ENCODE results near the gene TCF4.
"Not testable (repeated sequence)": the region's sequence is repeated elsewhere in the genome, so short reads cannot be mapped to it uniquely, and the experiment has no call there.

TCF4 gene

DNA sequence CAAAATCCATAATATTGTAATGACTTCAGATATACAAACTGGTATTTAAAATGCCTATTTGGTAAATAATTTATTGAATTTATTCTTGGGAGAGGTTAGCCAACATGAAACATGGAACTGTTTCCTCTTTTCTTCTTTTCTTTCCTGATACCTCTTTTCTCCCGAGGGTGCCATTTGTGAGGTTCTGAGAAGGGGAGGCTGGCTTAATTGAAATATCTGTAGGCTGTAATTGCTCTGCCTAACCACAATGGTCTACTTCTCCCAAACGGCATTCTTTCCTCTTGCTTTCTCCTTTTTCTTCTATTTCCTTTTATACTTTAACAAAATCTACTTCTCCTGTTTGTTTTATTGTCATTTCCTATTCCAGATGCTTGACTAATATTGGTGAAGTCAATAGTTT is 114.9 kb downstream of the TCF4 start:
- DNase-seq = no peak

GRCh38 chr18:55470826-55471225 is 117.2 kb downstream of the TCF4 start:
- DNase-seq = no peak

GRCh38 chr18:55469134-55469533 is 118.9 kb downstream of the TCF4 start:
- not testable (repeated sequence) for DNase-seq

DNA sequence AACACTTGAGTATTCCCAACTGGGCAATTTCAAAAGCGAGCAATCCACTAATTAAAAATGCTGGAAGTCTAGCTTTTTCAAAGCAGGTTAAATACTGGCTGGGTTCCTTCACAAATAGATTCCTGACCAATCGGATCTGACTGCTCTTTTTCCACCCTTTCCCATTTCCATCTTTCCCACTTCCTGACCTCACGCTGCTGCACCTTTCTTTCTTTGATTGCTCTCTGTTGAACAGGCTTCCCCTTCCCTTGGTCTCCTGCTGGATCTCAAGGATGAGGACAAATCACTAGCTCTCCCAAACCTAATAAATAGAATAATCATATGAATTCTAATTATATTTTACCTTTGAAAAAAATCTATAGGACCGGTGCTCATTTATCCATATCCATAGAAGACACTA is 121.2 kb downstream of the TCF4 start:
- no peak for DNase-seq

- peak; percentile 8 to 46 for DNase-seq
Measured at GRCh38 chr18:55465313-55465712, 122.7 kb downstream of the TCF4 start.

DNA sequence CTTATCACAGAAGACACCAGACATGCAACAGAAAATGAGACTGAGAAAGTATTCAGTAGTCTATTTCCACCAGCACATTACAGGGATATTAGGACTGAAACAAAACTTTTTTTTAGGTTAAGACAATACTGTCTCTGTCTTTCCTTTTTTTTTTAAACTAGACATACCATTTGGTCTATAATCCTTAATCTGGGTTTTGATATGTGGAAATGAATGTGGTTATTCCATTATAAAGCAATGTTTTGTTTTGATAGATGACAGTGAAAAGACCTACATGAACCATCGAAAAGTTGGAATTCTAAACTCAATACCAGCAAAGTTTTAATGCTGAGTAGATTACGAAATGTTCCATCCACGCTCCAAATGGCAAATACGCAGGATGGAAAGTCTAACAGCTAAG is 123.4 kb downstream of the TCF4 start:
- DNase-seq = no peak

DNA sequence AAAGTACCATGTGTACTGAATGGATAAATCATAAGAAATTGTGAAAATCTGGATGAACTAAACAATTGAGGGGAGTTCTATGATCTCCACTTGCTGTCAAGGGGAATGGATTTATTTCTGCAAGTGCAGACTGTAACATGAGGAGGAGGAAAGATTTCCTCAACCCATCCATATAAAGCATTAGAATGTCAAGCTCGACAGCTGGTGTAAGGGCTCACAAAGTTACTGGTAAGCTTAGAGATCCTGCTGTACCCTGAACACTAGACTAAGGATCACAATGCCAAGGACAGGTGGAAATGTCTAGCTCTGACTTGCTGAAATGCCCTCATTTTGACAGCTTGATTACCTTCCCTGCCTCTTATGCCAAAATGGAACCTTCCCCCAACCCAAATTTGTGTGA is 125.3 kb downstream of the TCF4 start:
- no peak for DNase-seq

DNA sequence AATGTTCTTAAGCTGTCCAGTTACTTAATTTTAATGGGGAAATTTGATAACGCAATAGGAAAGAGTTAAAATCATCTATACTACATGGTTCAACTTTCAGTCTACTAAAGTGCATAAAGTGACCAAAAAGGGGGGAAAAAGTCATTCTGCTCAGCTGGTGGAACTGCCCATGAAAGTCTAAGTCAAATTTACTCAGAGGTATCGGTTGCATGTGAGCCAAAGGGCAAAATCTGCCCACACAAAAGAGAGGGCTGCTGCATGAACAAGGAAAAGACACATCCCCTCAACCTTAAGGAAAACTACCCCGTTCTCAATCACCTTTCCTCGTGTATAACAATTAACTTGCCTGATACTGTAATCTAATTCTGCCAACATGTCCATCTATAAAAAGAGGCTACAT is 126.1 kb downstream of the TCF4 start:
- no peak for DNase-seq

- DNase-seq = no peak
Measured at GRCh38 chr18:55458456-55459203, 129.4 kb downstream of the TCF4 start.

DNA sequence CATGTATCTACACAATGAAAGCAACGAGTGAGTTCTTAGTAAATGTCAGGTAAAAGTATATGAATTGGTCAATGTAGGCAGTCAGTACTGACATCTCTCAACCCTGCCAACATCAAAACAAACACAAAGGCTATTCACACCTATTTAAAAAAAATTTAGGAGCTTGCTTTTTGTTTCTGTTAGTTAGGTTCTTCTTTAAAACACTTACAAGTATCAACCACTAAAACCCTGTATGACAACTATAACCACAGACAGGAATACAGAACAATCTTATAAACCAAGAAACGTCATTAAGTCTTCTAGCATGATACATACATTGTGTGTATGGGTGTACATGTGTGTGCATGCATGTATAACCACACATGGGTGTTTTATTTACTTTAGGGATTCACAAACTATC is 131.0 kb downstream of the TCF4 start:
- DNase-seq = no peak

- no peak for DNase-seq
Measured at GRCh38 chr18:55455938-55456337, 132.1 kb downstream of the TCF4 start.

- no peak for DNase-seq
Measured at GRCh38 chr18:55453186-55453585, 134.8 kb downstream of the TCF4 start.

- DNase-seq = no peak
Measured at GRCh38 chr18:55452123-55452611, 135.8 kb downstream of the TCF4 start.

- no peak for DNase-seq
Measured at GRCh38 chr18:55449412-55450140, 138.4 kb downstream of the TCF4 start.

DNA sequence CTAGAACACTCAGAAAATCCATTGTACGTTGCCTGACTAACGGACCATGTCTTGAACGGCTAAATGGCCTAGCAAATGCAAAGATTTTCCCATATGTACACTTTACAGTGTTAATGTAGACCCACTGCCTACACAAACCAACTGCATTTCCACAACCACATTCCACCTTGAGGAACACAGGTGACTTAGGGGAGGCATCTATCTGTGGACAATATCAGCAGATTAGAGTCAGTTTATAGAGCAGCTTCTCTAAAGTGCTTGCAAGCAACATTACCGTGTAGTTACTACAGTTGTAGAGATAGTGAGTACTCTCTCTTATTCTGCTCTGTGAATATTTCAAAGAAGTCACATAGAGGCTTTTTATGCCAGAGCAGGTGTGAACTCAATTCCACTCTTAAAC is 139.6 kb downstream of the TCF4 start:
- no peak for DNase-seq

DNA sequence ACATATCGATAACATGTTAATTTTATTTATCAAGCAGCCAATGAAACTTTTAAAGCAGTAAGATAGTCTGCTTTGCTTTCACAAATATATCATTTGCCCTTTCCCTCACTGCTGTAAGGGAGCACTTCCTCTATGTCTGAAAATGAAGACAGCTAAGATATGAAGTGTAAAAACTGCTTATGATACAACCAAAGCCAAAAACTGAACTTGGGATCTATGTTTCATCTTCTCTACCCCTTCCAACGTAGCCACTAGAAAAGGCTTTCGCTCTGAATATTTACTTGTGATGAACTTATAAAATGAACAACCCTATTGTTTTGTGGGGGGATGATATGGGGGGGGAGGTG is 140.3 kb downstream of the TCF4 start:
- DNase-seq = no peak

GRCh38 chr18:55446996-55447671 is 140.9 kb downstream of the TCF4 start:
- no peak for DNase-seq

GRCh38 chr18:55444536-55444935 is 143.5 kb downstream of the TCF4 start:
- DNase-seq = no peak

GRCh38 chr18:55443776-55444175 is 144.2 kb downstream of the TCF4 start:
- DNase-seq = no peak

DNA sequence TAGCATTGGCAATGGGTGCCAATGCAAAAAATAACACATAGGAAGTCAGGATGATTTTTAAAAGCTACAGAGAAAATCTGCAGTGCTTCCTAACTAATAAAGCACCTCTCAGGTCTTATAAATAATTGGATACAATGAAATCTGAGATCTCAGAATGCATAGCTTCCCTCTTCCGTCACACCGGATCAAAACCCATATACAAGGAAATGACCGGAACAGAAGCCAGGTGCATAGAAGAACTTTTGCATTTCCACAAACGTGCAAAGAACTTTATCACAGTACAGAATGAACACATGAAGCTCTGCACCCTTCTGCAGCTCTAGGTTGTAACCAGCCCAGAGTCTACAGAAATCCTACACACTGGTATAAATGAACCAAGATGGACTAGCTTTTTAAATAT is 145.4 kb downstream of the TCF4 start:
- DNase-seq = no peak

DNA sequence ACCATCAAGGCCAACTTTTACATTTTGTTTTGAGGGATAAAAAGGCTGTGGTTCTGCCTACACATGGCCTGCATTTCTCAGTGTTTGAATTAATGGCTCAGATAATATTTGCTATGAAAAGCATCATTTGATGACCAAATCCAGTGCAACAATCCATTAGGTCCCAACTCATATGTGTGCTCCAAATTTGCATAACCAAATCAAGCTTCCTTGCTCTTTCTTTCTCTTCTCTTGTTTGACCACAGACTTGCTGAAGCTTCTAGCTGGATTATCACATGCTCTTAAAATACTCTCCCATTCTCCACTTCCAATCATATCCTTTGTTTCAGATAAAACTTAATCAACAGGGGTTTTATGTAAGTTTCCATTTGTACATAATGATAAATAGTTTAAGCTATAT is 147.0 kb downstream of the TCF4 start:
- no peak for DNase-seq

DNA sequence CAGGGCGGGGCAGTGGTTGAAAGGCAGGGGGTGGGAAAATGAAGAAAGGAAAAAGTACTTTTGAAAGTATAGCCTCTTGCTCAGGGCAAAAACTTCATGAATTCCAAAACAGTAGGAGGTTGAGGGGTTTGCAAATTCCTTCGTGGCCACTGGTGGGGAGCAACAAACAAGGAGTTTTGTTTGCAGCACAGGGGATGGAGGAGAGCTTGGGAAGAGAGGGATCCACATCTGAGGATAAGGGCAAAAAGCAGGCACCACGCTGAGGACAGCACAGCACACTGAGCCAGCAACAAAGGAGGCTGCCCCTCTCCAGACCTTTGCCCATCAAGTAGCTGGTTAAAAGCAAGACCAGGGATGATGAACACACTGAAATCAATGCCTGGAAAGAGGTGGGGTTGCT is 148.9 kb downstream of the TCF4 start:
- DNase-seq = no peak

DNA sequence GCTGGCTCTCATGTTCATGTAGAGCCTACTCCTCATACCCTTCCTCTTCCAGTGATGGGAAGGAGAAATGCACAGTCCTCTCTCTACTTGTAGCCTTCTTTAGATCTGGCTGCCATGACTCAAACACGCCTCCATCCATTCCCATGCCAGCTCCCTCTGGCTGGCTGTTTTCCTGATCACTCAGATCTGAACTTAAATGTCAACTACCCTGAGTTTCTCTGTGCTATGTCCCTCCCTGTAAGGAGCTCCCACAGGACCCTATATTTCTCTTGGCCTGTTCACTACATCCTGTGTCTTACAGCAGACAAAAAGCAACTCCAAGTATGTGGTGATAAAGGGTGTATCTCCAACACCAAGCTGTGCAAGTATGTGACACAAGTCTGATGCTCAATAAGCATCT is 152.4 kb downstream of the TCF4 start:
- no peak for DNase-seq

DNA sequence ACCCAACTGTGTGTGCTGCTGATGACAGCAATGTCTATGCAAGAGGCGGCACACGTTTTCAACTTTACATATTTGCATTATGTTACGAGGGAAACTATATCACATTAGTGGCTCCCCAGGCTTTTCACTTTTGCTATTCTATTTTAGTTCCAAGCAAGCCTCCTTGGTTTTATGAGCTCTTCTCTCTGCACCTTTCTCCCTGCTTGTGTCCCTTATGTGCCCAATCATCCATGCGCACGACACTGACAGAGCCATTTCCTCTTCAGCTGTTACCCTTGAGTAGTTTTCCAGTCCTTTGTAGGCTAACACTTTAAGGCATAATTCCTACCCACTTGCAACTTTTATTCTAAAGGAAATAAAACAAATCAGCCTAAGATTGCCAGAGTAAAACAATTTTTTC is 154.3 kb downstream of the TCF4 start:
- DNase-seq = no peak
